HCEC 1CT (cell line): ENCODE results near the gene DGKQ.

ENCODE experiments used
- DNase-seq: peaks from one replicate; pipeline ENCODE4 v3.0.0-alpha.2; 2017

Gene DGKQ

GRCh38 chr4:960140-960635, 13.2 kb downstream of the DGKQ start:
- no peak for DNase-seq

GRCh38 chr4:959338-960139, 13.8 kb downstream of the DGKQ start:
- no peak for DNase-seq

GRCh38 chr4:958696-959337, 14.6 kb downstream of the DGKQ start:
- no peak for DNase-seq

GRCh38 chr4:958314-958665, 15.1 kb downstream of the DGKQ start:
- no peak for DNase-seq

- DNase-seq: no peak
These were observed 15.6 kb downstream of the DGKQ start for GRCh38 chr4:957581-958313.

- no peak for DNase-seq
These were observed 16.2 kb downstream of the DGKQ start for GRCh38 chr4:957231-957580.

GRCh38 chr4:956531-957230, 16.7 kb downstream of the DGKQ start:
- DNase-seq: no peak

GRCh38 chr4:955931-956381, 17.4 kb downstream of the DGKQ start:
- DNase-seq: no peak

GRCh38 chr4:955161-955921, 18.0 kb downstream of the DGKQ start:
- DNase-seq: no peak

GRCh38 chr4:954211-955020, 19.0 kb downstream of the DGKQ start:
- DNase-seq: no peak

GRCh38 chr4:953574-953915, 19.8 kb downstream of the DGKQ start:
- DNase-seq: no peak

GRCh38 chr4:952881-953573, 20.3 kb downstream of the DGKQ start:
- DNase-seq: no peak

GRCh38 chr4:951594-952468, 21.5 kb downstream of the DGKQ start:
- DNase-seq: no peak

GRCh38 chr4:951186-951585, 22.2 kb downstream of the DGKQ start:
- no peak for DNase-seq

- no peak for DNase-seq
These were observed 23.0 kb downstream of the DGKQ start for GRCh38 chr4:950136-951020.

GRCh38 chr4:949656-950055, 23.7 kb downstream of the DGKQ start:
- DNase-seq: no peak

GRCh38 chr4:948936-949300, 24.5 kb downstream of the DGKQ start:
- no peak for DNase-seq

GRCh38 chr4:948101-948935, 25.1 kb downstream of the DGKQ start:
- DNase-seq: no peak
